Embryonic facial prominence (tissue), 1 donor: ENCODE measurements around the gene ASB15.

Source experiments
- DNase-seq: peaks from one replicate; pipeline ENCODE4 v3.0.0-alpha.2; 2016; ENCODE audit errors: extremely low spot score

Gene ASB15

DNA sequence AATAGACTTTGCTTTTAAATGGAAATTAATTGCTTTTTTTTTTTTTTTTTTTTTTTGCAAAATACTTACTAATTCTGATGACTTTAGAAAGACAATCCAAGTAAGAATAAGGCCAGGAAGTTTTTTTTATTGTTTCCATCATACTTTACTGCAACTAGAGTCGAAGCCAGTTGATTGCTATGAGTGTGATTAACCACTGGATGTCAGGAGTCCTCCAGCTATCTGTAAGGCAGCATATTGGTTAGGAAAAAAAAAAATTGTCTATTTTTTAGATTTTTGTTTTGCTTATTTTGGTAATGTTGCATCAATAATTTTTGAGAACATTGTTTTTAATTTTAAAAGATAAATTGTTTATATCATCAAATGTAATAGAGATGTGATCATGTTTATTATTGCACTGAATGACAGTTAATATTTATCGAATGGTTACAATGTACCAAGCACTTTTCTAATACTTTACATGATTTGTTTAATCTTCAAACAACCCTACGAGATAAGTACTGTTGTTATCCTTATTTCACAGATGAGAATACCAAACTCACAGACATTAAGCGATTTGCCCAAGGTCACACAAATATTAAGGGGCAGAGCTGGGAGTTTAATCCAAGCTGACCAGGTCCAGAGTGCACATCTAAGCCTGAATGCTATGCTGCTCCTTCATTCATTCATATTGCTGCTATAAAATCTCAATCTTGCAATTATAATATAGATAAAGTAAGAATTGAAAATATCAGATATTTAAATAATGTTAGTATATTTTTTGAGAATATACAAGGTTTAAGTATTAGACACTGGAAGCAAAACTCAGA is 34.1 kb downstream of the ASB15 start:
- DNase-seq: no peak

DNA sequence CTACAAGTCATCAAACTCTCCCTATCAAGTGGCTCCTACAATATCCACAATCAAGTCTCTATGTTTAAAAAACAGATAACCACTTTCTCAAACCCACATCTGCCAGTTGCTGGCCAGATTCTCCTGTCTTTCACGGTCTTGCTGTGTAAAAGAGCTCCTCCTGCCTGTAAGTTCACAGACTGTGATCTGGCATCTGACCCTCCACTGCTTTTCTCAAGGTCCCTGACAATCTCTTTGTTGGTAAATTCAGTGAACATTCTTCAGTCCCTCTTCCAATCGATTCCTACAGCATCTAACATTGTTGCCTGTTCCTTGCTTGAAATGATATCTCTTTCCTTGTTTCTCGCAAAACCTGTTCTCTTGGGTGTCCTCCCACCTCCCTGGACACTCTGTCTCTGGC is 35.6 kb downstream of the ASB15 start:
- no peak for DNase-seq

DNA sequence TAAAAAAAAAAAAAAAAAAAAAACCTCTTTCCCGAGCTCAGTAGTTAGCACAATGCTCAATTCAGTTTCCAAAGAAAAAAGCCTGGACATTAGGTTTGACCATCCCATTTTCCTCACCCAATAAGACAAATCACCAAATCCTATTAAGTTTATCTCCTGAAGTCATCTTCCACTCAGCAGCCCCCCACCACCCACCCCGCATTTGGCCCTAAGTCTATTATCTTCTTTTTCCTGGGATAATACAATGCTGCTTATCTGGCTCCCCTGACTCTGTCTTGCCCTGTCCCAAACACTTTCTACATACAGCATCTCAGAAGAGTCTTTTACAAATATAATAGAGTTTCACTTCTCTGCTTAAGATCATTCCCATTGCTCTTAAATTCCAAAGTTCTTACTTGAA is 36.3 kb downstream of the ASB15 start:
- DNase-seq: no peak

DNA sequence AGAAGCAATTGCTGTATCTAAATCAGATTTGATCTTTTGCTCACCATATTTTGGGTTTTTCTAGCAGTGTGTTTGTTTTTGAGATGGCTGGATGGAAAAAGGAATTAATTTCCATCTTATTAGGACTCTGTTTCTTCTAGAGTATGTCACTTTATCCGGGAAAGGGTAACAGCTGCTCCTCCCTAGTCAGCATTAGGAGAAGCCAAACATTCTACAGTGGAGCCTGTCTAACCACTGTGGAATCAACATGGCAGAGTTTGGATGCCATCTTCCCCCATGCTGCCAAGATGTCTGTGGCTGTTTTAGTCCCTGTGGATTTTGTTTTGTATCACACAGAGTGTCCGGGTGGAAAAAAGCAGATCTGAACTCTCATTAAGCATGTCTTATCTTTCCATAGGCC is 38.0 kb downstream of the ASB15 start:
- no peak for DNase-seq

DNA sequence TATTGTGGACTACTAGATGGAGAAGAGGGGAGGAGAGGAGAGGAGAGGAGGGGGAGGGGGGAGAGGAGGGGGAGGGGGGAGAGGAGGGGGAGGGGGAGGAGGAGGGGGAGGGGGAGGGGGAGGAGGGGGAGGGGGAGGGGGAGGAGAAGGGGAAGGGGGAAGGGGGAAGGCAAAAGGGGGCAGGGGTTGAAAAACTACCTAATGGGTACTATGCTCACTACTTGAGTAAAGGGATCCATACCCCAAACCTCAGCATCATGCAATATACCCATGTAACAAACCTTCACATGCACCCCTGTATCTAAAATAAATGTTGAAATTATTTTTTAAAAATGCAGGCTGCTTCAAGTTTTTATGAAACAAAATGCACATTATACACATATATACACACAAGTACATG is 39.0 kb downstream of the ASB15 start:
- peak; percentile 20 for DNase-seq

DNA sequence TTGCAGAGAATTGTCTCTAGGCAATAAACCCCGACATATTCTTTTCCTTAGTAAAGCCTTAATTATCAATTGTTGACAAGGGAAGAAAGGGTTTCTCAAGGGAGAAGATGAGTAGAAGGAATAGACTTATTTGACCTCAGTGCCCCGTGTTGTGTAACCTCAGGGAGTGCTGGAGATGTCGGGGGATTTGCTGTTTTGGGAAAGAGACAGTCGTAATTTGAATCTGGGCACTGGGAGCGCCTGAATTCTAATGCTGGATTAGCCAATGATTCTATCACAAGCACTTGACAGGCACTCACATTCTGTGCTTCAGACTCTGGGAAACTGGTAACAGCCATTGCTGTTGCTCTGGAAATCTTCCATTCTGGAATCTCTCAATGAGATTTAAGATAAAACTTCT is 40.3 kb downstream of the ASB15 start:
- DNase-seq: no peak

DNA sequence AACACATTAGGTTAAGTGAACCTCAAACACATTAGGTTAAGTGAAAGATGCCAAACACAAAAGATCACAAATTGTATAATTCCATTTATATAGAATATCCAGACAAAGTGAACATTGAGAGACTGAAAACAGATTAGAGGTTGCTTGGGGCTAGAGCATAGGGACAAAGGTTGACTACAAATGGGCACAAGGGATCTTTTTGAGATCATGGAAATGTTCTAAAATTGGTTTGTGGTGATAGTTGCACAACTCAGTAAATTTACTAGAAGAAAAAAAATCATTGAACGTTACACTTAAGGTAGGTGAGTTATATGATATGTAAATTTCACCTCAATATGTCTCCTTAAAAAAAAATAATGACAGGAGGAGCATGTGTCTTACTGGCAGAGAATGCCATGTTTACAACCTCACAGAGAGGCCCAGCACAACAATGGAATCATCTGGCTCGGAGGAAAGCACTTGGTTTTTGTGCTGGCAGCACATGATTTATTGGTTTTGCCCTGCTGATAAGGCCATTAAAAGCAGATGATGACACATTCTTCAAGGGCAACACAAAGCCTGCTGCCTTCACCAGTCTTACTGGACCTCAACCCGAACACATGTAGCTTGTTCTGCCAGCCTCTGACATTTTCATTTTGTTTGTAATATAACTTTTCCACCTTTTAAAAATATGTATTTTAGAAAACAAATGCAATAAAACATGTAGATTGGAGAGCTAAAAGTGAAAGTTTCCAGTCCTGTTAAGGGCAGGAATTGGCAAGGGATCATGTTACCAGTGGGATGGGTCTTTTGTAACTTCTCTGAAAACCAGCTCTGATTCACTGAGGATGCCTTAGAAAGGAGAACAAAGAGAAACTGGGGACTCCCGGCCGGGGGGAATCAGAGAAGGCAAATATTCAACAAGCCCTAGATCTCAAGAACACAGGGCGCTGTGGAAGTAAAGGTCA is 42.1 kb downstream of the ASB15 start:
- DNase-seq: no peak

DNA sequence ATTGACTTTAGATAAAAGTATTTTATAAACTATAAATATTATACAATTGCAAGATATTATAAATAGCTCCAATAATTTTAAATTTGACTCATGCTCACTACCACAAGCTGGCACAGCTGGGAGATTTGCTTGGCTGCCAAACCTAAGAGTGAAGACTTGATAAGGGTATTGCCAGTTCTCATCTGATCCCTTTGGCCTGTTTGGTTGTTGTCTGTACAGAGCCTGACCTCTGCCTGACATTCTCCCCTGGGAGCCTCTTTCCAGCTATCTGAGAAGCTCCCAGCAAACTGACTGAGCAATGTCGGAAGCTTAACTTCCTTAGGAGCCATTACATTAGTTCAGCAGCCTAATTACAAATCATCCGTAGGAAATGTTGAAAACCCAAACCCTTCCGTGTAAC is 43.9 kb downstream of the ASB15 start:
- no peak for DNase-seq

DNA sequence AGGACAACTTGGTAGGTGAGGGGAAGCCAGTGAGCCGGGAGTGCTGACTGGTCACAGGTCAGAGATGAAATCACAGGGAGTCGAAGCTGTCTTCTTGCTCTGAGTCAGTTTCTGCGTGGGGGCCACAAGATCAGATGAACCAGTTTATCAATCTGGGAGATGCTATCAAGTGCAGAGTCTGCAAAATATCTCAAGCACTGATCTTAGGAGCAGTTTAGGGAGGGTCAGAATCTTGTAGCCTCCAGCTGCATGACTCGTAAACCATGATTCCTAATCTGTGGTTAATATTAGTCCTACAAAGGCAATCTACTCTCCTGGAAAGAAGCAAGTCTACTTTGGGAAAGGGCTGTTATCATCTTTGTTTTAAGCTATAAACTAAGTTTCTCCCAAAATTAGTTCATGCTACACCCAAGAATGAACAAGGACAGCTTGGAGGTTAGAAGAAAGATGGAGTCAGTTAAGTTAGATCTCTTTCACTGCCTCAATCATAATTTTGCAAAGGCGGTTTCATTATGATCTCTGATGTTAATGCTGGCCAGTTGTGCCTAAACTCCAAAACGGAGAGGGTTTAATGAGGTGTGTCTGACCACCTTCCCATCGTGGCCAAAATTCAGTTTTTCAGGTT is 45.6 kb downstream of the ASB15 start:
- DNase-seq: no peak

DNA sequence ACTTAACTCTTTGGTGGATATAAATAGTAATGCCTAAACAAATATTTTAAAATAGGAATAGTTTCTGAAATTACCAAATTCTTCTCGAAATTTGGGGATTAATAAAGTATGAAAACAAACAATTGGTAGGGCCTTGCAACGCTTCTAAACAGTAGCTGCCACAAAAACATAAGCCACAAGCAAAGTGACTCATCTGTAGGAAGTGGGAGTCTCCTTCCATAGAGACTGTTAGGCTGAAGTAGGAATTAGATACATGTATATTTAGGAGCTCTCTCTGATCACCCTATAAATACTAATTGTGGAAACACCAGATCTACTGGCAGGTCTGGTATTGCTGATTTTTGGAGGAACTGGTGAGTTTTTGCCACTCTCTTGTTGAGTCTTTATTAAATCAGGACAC is 48.3 kb downstream of the ASB15 start:
- no peak for DNase-seq

DNA sequence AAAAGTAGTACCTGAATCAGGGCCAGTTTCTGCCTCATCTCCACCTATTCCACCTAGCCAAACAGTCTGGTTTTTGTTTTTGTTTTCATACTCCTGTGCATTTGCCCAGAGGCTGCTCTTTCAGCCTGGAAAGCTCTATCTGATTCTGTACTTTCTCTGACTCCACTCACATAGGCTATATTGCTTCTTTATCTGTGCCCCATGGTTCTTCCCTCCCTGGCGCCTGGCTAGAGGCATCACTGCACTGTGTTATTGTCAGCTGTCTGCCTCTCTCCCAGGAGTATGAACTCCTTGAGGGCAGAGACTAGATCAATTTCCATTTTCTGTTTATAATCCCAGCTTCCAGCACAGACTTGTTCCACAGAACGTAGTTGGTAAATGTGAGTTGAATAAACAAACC is 49.0 kb downstream of the ASB15 start:
- no peak for DNase-seq

DNA sequence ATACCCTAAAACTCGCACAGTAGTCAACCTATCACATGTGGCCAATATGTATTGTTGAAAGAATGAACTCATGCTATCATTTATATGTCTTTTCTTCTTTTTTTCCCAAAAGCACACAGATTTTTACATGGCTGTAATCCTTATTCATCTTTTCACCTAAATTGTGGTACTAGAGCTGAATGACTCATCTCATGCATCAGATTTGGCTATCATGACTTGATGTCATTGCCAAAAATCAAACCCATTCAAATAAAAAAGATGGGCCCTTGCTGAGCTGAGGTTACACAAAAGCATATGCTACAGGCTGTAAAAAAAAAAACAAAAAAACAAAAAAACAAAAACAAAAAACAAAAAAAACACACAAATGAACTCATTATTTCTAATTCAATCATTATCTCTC is 50.8 kb downstream of the ASB15 start:
- no peak for DNase-seq

DNA sequence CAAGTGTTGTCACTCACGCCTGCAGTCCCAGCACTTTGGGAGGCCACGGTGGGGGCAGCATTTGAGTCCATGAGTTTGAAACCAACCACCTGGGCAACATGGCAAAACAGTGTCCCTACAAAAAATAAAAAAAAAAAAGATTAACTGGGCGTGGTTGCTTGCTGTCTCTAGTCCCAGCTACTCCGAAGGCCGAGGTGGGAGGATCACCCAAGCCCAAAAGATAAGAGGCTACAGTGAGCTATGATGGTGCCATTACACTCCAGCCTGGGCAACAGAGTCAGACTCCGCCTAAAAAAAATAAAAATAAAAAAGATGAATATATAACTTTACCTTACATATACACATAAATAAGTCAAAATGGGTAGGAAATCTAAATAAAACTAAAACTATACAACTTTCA is 51.5 kb downstream of the ASB15 start:
- DNase-seq: no peak

DNA sequence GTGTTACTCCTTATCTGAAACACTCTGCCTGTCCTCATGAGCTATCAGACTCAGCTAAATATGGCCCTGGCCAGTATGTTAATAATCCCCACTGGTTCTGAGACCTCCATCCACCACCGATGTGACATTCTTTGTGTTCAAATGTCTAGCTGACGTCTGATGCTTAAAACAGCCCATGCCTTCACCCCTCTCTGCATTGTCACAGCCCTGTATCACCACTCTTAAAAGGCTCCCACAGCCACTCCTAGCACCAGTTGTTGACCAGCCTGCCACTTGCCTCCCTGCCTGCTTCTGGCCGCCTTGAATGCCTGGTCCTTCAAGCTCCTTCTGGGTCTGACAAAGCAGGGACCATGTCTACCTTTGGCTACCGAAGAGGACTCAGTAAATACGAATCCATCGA is 54.0 kb downstream of the ASB15 start, which contains the start of gene LMOD2:
Gene LMOD2 (plus strand): TSS at position 253 of the 400 bp plus-strand sequence. CDS start 98 bp downstream, at position 351.
- no peak for DNase-seq

DNA sequence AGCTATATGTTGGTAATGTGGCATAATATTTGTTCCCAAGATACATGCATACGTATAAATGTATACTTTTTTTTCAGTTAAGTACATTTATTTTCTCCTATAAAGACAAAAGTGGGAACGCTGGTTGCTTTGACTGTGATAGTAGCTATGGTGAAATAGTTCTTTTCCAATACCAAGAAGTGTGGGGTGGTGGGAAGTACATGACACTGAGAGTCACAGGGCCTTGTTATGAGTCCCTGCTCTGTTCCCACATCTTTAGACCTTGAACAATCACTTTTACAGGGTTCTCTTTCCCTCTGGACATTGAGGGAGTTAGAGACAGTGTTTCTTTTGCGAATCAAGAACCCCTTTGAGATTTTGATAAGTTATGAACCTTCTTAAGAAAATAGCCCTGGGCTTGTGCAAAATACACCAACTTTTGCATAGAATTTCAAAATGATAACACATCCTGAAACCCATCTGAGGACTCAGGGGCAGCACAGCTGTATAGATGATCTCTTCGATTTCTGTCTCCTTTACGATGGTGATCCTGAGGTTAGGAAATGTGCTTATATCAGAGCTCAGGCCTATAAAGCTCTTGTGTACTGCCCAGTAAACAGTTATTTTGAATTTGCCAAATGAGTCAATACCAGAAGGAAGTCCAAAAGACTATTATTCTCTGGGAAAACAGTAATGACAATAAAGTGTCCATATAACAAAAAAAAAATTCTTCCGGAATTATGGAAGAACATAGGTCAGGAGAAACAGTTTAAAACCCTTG is 55.1 kb downstream of the ASB15 start:
- no peak for DNase-seq

DNA sequence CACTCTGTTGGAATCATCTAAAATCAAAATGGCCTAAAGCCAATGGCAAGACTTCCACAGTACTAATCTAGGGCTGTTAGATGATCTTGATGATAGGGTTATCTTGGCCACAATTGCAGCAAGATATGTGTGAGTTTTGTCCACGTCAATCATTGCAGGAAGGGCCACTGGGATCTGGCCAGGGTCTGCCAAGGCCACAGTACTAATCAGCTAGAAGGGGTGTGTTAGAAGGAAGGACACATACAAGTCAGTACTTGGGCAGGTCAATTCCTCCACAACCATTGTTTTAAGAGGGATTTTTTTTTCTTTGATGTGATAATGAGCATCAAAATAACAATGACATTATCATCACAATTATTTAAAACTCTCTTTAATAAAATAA is 55.7 kb downstream of the ASB15 start:
- no peak for DNase-seq

DNA sequence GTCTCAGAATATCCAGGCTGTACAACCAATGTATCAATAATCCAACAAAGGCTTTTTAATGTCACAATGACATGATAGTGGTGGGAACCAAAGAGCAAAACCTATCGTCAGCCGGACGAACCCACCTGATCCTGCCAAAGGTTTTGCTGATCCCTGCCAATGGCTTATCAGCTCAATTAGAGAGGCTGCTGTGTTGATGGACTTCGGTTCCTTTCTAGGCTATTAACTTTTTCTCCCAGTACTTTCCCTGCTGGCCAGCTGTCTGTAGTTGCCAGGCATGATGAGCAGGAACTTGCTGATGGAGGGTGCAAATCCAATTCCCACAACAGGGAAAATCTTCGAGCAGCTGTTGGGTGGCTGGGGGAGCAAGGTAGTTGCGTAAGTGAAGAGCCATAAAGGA is 56.4 kb downstream of the ASB15 start:
- DNase-seq: no peak

DNA sequence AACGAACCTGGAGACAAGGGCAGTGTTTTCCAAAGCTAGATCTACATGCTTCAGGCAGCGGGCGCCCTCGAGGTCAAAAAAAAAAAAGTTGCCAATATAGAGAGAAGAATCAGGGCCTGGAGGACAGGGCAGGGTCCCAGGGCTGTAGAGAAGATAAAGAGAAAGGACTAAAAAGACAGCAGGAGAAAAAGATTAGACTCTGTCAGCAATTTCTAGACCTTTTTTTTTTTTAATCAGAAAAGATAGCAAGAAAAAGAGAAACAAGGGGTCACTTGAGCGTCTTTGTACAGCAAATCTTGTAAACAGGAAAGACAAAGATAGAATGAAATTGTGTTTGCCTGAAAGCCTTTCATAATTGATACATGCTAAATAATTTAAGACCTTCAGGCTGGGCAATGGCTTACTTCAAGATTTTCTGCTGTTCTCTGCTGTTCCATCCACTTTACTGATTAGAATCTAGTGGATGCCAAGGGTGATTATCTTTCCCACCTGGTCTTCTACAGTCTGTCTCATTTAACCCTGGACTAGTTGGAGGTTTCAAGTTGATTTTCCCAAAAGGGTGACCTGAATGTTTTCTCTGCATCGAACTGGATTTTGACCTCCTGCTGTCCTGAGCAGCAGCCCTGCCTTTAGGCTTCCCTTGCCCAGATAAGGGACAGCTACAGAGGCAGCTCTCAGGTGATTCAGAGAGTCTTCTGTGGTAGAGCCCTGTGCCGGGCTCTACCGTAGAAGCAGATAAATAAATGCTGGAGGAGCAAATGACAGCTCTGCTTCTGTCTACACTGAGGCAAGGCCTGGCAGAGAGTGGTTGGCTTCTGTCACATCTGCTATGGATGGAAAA is 59.1 kb downstream of the ASB15 start:
- no peak for DNase-seq

DNA sequence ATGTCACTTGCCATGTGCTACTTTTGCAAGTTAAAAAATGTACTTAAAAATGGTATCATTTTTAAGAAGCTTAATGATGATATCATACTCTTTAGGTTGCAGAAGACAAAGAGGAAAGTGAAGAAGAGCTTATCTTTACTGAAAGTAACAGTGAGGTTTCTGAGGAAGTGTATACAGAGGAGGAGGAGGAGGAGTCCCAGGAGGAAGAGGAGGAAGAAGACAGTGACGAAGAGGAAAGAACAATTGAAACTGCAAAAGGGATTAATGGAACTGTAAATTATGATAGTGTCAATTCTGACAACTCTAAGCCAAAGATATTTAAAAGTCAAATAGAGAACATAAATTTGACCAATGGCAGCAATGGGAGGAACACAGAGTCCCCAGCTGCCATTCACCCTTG is 60.1 kb downstream of the ASB15 start:
- no peak for DNase-seq

DNA sequence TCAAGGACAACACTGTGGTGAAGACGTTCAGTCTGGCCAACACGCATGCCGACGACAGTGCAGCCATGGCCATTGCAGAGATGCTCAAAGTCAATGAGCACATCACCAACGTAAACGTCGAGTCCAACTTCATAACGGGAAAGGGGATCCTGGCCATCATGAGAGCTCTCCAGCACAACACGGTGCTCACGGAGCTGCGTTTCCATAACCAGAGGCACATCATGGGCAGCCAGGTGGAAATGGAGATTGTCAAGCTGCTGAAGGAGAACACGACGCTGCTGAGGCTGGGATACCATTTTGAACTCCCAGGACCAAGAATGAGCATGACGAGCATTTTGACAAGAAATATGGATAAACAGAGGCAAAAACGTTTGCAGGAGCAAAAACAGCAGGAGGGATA is 60.7 kb downstream of the ASB15 start:
- DNase-seq: no peak

DNA sequence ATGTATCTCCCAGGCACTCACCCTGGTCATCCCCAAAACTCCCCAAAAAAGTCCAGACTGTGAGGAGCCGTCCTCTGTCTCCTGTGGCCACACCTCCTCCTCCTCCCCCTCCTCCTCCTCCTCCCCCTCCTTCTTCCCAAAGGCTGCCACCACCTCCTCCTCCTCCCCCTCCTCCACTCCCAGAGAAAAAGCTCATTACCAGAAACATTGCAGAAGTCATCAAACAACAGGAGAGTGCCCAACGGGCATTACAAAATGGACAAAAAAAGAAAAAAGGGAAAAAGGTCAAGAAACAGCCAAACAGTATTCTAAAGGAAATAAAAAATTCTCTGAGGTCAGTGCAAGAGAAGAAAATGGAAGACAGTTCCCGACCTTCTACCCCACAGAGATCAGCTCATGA is 61.1 kb downstream of the ASB15 start:
- no peak for DNase-seq
